Right lobe of liver (tissue), 4 donors: Measurements from ENCODE around the gene KLHL30.

Source experiments
- CTCF ChIP-seq, 4 donors: fragments of 200-600 bp in 3 of 4; fragments of 450-650 bp in 1 of 4; IDR thresholded peaks; one replicate each; pipeline versions ENCODE4 v1.5.1 to v1.8.0; 2016 to 2022; ENCODE audit warnings: antibody characterized with exemption in 4 of 4, mild to moderate bottlenecking in 2 of 4
- POLR2A ChIP-seq: fragments of 450-650 bp; IDR thresholded peaks from one replicate; pipeline ENCODE4 v1.6.1; 2017; ENCODE audit warnings: antibody characterized with exemption, mild to moderate bottlenecking
- donor health status: DM: no; HTN: no; CAD: no.
- donor health status: DM: no; HTN: no; CAD: no.
- donor health status: DM: no; HTN: yes; CAD: no.

DNA sequence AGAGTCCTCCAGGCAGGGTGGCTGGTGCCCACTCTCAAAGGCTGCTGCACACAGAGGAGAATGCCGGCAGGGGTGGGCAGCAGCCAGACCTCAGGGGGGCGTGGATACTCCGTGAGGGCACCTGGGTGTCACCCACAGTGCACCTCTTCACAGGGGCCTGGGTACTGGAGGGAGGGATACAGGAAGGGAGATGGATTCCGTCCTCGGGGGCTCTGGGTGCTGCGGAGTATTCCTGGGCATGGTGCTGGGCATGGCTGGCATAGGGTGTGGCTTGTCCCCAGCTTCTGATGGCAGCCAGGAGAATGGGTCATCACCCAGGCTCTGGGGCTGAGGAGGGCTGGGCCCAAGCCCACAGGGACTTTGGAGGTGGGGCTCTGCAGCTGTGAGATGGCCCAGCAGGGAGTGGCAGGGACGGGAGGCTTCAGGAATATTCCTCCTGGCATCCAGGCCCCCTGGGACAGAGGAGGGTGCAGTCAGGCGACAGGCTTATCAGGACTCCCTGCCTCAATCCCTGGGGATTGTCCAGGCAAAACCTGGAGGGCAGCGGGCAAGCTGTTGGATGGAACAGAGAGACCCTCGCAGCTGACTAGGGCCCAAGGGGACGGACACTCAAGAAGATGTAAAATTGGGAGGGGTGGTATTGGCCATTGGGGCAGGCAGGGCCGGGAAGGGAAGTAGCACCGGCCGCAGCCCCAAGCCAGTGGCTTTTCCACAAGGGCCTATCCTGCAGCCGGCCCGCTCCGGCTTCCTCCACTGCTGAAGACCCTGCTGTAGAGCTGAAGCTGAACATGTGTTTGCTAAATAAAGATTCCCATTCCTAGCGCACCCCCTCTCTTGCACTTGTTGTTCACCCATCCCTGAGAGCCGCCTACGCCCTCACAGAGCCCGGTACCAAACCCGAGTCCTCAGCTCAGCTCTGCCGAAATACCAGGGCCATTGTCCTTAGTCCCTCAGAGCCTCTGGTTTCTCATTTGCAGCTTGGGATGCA lies 5.7 kb upstream of the KLHL30 start:
- TF ChIP-seq CTCF (IDR thresholded peaks at IDR 0.05) (no peak), POLR2A (no peak)
